Neural cell (in vitro differentiated cells): ENCODE measurements around the gene ADGRB3. TPM values are rescaled to one million over a fixed set of nuclear protein-coding genes. Genes with fewer than 3 reads are reported as not detected.

Experiments used
- H2AFZ ChIP-seq: fragments of 200-600, 300-800 bp; sonication (generic), shearing (Covaris generic); 2 replicates; pipeline ENCODE4 v1.6.0; 2014; ENCODE audit warnings: low read depth, mild to moderate bottlenecking, antibody characterized with exemption, low read length, moderate library complexity
- H3F3A ChIP-seq: fragments of 200-600 bp; shearing (Covaris generic); 2 replicates; pipeline ENCODE4 v1.6.1; 2016; ENCODE audit warnings: mild to moderate bottlenecking, moderate library complexity, mixed read lengths, antibody characterized with exemption, low read length; ENCODE audit not compliant: insufficient read depth, poor library complexity, severe bottlenecking
- H3K27ac ChIP-seq: fragments of 200-600, 300-800 bp; sonication (generic), shearing (Covaris generic); 2 replicates; pipeline ENCODE4 v1.5.1; 2014; ENCODE audit warnings: mild to moderate bottlenecking, low read length, moderate library complexity
- H3K27me3 ChIP-seq: fragments of 300-800, 200-600 bp; sonication (generic), shearing (Covaris generic); 2 replicates; pipeline ENCODE4 v1.6.0; 2014; ENCODE audit warnings: mild to moderate bottlenecking, low read depth, low read length, moderate library complexity; ENCODE audit not compliant: insufficient read depth
- H3K36me3 ChIP-seq: fragments of 300-800, 200-600 bp; sonication (generic), shearing (Covaris generic); 2 replicates; pipeline ENCODE4 v1.5.1; 2014; ENCODE audit warnings: mild to moderate bottlenecking, antibody characterized with exemption, low read length, moderate library complexity; ENCODE audit not compliant: insufficient read depth
- H3K4me2 ChIP-seq: fragments of 300-800, 200-600 bp; sonication (generic), shearing (Covaris generic); 2 replicates; pipeline ENCODE4 v1.6.0; 2014; ENCODE audit warnings: mild to moderate bottlenecking, low read length
- H3K4me3 ChIP-seq: fragments of 300-800, 200-600 bp; sonication (generic), shearing (Covaris generic); 2 replicates; pipeline ENCODE4 v1.5.1; 2014; ENCODE audit warnings: mild to moderate bottlenecking, low read length, moderate library complexity
- H3K79me2 ChIP-seq: fragments of 200-600 bp; shearing (Covaris generic); replicated peaks from 2 replicates; pipeline ENCODE4 v1.6.0; 2014; ENCODE audit warnings: mild to moderate bottlenecking, low read length, moderate library complexity; ENCODE audit not compliant: insufficient read depth
- H3K9ac ChIP-seq: fragments of 300-800, 200-600 bp; sonication (generic), shearing (Covaris generic); 2 replicates; pipeline ENCODE4 v1.6.1; 2016; ENCODE audit warnings: mild to moderate bottlenecking, low read length, mixed read lengths
- H3K9me2 ChIP-seq: fragments of 200-600 bp; shearing (Covaris generic); 2 replicates; pipeline ENCODE4 v1.6.1; 2016; ENCODE audit warnings: mild to moderate bottlenecking, low read length, mixed read lengths; ENCODE audit not compliant: insufficient read depth
- H3K9me3 ChIP-seq: fragments of 200-600, 300-800 bp; sonication (generic), shearing (Covaris generic); 2 replicates; pipeline ENCODE4 v1.6.1; 2016; ENCODE audit warnings: mild to moderate bottlenecking, mixed run types, low read length, moderate library complexity, mixed read lengths
- H4K20me1 ChIP-seq: fragments of 200-600 bp; shearing (Covaris generic); 2 replicates; pipeline ENCODE4 v1.6.1; 2016; ENCODE audit warnings: mild to moderate bottlenecking, mixed run types; ENCODE audit not compliant: insufficient read depth
- EP300 ChIP-seq: fragments of 450-650 bp; conservative IDR thresholded peaks from 2 replicates; pipeline ENCODE4 v1.6.1; 2014; ENCODE audit warnings: antibody characterized with exemption, mild to moderate bottlenecking, moderate library complexity; ENCODE audit not compliant: poor library complexity, severe bottlenecking
- EZH2 ChIP-seq: fragments of 200-600, 300-800 bp; shearing (Covaris generic), sonication (generic); IDR thresholded peaks from 2 replicates; pipeline ENCODE4 v1.6.1; 2014; ENCODE audit warnings: antibody characterized with exemption, low read length, borderline replicate concordance, mild to moderate bottlenecking; ENCODE audit not compliant: insufficient read depth, poor library complexity, severe bottlenecking
- MXI1 ChIP-seq: fragments of 450-650 bp; conservative IDR thresholded peaks from 2 replicates; pipeline ENCODE4 v1.6.1; 2014; ENCODE audit warnings: antibody characterized with exemption, mild to moderate bottlenecking; ENCODE audit not compliant: poor library complexity, severe bottlenecking
- POLR2AphosphoS5 ChIP-seq: IDR thresholded peaks from 2 replicates; pipeline ENCODE4 v1.6.1; 2012
- RAD21 ChIP-seq: fragments of 450-650 bp; conservative IDR thresholded peaks from 2 replicates; pipeline ENCODE4 v1.6.1; 2014; ENCODE audit warnings: antibody characterized with exemption, mild to moderate bottlenecking, moderate library complexity
- SMC3 ChIP-seq: fragments of 450-650 bp; conservative IDR thresholded peaks from 2 replicates; pipeline ENCODE4 v1.6.1; 2014; ENCODE audit warnings: antibody characterized with exemption, mild to moderate bottlenecking, moderate library complexity; ENCODE audit not compliant: poor library complexity
- TAF1 ChIP-seq: IDR thresholded peaks from 2 replicates; pipeline ENCODE4 v1.6.1; 2012; ENCODE audit warnings: low read depth
- polyA plus RNA-seq: library from polyadenylated mRNA; depleted of rRNA; stranded (reverse); fragments of >200 nt; gene quantifications from 2 replicates; pipeline ENCODE4 v1.2.3, GENCODE V29; 2014
- TF ChIP-seq, protein P1 (sequence below): IDR thresholded peaks from 2 replicates; pipeline ENCODE4 v1.6.1; 2012; ENCODE audit warnings: borderline replicate concordance
- TF ChIP-seq, protein P2 (sequence below): fragments of 450-650 bp; IDR thresholded peaks from 2 replicates; pipeline ENCODE4 v1.5.1; 2014; ENCODE audit warnings: antibody characterized with exemption, mild to moderate bottlenecking, moderate library complexity; ENCODE audit not compliant: poor library complexity, severe bottlenecking

The ADGRB3 gene
- polyA plus RNA-seq, 1 donor from 2014 or later: 66.5 TPM

DNA sequence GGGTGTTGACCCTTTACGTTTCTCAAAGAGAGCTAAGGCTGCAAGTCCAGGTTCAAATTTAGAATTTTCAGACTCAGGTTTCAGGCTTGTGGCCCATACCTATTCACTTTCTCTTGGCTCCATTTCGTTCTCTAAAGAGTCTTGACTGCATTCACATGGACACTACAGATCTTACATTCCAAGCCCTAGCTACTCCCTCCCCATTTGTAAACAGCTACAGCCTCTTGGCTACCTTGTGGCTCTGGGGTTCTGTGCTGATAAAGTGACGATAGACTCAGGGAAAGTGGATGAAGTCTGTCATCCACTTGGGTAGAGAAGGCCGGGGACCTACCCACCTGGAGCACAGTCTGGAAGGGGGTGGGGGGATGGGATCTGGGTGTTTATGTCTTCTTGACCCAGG is 658.4 kb downstream of the ADGRB3 start:
- Histone ChIP-seq H3K27ac (no peak overlapping the region), H3K4me3 (no peak overlapping the region), H3K27me3 (no peaks in the 10 kb centered on the region), H3K36me3 (no peaks in the 10 kb centered on the region), H3K9me3 (no peaks in the 10 kb centered on the region), H3K4me2 (no peak overlapping the region), H2AFZ (no peak overlapping the region), H3K9me2 (no peaks in the 10 kb centered on the region), H3K9ac (no peak overlapping the region), H4K20me1 (no peaks in the 10 kb centered on the region), H3K79me2 (no peaks in the 10 kb centered on the region), H3F3A (no peaks in the 10 kb centered on the region)
- TF ChIP-seq POLR2AphosphoS5 (no peak), MXI1 (no peak), SMC3 (no peak), EP300 (no peak), EZH2 (no peak), RAD21 (no peak), TAF1 (no peak)
- TF ChIP-seq, protein P1, sequence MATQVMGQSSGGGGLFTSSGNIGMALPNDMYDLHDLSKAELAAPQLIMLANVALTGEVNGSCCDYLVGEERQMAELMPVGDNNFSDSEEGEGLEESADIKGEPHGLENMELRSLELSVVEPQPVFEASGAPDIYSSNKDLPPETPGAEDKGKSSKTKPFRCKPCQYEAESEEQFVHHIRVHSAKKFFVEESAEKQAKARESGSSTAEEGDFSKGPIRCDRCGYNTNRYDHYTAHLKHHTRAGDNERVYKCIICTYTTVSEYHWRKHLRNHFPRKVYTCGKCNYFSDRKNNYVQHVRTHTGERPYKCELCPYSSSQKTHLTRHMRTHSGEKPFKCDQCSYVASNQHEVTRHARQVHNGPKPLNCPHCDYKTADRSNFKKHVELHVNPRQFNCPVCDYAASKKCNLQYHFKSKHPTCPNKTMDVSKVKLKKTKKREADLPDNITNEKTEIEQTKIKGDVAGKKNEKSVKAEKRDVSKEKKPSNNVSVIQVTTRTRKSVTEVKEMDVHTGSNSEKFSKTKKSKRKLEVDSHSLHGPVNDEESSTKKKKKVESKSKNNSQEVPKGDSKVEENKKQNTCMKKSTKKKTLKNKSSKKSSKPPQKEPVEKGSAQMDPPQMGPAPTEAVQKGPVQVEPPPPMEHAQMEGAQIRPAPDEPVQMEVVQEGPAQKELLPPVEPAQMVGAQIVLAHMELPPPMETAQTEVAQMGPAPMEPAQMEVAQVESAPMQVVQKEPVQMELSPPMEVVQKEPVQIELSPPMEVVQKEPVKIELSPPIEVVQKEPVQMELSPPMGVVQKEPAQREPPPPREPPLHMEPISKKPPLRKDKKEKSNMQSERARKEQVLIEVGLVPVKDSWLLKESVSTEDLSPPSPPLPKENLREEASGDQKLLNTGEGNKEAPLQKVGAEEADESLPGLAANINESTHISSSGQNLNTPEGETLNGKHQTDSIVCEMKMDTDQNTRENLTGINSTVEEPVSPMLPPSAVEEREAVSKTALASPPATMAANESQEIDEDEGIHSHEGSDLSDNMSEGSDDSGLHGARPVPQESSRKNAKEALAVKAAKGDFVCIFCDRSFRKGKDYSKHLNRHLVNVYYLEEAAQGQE: no peak
- TF ChIP-seq, protein P2, sequence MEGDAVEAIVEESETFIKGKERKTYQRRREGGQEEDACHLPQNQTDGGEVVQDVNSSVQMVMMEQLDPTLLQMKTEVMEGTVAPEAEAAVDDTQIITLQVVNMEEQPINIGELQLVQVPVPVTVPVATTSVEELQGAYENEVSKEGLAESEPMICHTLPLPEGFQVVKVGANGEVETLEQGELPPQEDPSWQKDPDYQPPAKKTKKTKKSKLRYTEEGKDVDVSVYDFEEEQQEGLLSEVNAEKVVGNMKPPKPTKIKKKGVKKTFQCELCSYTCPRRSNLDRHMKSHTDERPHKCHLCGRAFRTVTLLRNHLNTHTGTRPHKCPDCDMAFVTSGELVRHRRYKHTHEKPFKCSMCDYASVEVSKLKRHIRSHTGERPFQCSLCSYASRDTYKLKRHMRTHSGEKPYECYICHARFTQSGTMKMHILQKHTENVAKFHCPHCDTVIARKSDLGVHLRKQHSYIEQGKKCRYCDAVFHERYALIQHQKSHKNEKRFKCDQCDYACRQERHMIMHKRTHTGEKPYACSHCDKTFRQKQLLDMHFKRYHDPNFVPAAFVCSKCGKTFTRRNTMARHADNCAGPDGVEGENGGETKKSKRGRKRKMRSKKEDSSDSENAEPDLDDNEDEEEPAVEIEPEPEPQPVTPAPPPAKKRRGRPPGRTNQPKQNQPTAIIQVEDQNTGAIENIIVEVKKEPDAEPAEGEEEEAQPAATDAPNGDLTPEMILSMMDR: no peak

DNA sequence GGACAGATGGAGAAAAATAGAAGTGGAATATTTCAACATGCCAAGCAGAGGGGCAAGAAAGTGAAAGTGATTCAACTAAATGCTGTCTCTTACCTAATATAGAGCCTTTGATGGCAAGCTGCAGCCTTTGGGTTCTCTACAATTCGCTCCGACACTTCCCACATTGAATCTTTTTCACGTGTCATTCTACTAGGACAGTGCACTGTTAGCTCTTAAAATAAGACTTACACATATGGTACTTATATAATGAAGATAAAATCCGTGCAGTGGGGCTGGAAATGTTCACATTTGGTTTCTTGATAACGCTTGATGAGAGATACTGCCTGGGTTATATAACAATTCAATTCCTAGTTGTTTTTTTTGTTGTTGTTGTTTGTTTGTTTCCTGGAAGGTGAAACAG is 659.3 kb downstream of the ADGRB3 start:
- H4K20me1 ChIP-seq: no peaks in the 10 kb centered on the region
- no peak for TF ChIP-seq EP300
- no peak for TF ChIP-seq TAF1
- TF ChIP-seq POLR2AphosphoS5: no peak
- no peak for TF ChIP-seq SMC3
- TF ChIP-seq MXI1: no peak
- TF ChIP-seq EZH2: no peak
- TF ChIP-seq RAD21: no peak
- TF ChIP-seq, protein P2: no peak
- TF ChIP-seq, protein P1: no peak
- no peak overlapping the region for H3K4me3 ChIP-seq

More for the DNA sequence above, 659.3 kb downstream of the ADGRB3 start:
- H3K9me2 ChIP-seq: no peaks in the 10 kb centered on the region
- no peaks in the 10 kb centered on the region for H3F3A ChIP-seq
- H3K4me2 ChIP-seq: no peak overlapping the region
- H3K9ac ChIP-seq: no peak overlapping the region
- no peaks in the 10 kb centered on the region for H3K36me3 ChIP-seq
- no peaks in the 10 kb centered on the region for H3K79me2 ChIP-seq
- H3K27ac ChIP-seq: no peak overlapping the region
- H3K9me3 ChIP-seq: no peaks in the 10 kb centered on the region
- no peak overlapping the region for H2AFZ ChIP-seq
- H3K27me3 ChIP-seq: no peaks in the 10 kb centered on the region
